Measurements from ENCODE around the gene WDR31.

The WDR31 gene

DNA sequence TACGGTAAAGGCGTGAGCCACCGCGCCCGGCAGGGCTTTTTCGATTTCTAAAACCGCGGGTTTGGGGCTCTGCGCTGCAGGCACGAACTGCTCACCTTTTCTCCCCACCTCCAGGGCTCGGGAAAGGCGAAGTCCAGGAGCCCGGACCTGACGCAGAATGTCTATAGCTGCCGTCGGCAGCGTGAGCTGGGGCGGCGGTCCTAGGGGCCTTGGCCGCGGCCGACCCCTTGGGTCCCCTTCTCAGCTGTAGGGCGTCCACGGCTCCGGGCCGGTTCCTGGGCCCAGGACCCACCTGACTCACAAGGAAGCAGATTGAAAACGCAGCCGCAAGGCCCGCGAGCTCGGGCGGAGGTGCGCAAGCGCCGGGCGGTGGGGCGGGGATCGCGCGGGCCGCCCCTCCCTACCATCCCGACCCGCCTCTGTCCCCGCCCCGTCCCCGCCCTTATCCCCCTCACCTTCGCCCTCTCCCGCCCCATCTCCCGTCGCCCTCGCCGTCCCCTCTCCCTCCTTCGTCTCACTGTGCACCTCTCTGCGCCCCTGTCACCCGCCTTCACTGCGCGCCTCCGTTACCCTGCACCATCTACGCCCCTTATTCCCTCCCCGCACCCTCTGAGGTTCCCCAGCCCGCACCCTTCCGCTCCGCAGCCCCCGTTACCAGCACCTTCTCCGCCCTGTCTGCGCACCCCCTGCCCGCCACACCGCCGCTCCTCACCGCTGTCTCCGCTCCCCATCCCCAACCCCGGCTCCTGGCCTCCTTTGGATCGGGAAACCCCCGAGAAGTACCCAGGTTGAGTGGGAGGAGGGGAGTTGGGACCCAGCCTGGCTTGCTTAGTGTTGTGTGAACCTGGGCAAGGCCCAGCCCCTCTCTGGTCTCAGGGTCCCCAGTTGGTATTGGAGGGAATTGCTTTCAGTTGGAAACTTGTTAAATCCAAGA is 36.8 kb upstream of the WDR31 start, which contains the start of gene HDHD3:
Gene HDHD3, minus strand, starts transcription at position 353 of the 934 bp plus-strand sequence. CDS start 2,632 bp downstream, outside the sequence.
- peaks cover 24% of the 10 kb centered on the region for H3K36me3 ChIP-seq (ENCODE audit: control insufficient read depth, insufficient read depth, low read length)
- H3K9ac ChIP-seq (ENCODE audit: low read depth, low read length) = peak within 1 kb of the TSS; percentile 89

DNA sequence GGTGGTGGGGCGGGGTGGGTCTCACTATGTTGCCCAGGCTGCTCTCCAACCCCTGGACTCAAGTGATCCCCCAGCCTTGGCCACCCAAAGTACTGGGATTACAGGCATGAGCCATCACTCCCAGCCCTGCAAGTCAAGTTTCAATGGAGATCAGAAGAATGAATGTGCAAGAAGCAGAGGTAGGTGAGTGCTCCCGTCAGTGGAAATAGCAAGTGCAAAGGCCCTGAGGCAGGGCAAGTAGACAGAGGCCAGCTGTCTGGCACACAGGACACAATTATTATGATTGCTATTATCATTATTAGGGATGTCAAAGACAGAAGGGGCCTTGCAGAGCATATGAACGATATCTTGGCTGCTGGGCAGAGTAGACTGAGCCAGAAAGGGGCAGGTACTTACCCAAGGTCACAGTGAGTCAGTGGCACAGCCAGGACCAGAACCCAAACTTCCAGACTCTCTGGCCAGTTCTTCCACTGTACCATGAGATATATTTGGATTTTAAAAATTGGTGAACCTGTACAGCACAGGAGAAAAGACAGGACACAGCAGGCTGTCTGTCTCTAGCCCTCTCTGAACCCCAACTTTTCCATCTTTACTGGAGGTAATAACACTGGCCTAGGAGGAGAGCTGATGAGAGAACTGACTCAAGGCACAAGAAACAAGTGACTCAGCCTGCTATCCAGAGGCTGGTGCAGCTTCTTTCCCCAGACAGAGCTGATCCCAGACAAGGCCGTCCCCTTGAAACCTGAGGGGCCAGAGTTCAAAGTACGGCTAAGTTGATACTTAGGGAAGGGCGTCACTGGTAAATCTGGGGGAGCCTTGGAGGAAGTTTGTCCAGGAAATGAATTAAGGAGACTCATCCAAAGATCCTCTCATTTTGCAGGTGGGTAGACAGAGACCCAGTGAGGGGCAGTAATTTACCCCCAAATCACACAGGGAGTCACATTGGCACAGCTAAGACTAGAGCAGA is 35.3 kb upstream of the WDR31 start:
- H3K4me3 ChIP-seq (ENCODE audit: low read depth, low read length) = no peak overlapping the region
- H3K36me3 ChIP-seq (ENCODE audit: control insufficient read depth, insufficient read depth, low read length) = peaks cover 24% of the 10 kb centered on the region
- H3K27ac ChIP-seq (ENCODE audit: low read depth, low read length) = no peak overlapping the region
- H3K4me1 ChIP-seq (ENCODE audit: control insufficient read depth, insufficient read depth, low read length) = 0 out of 2 replicates have a peak, but pooled peaks cover 6% of the 10 kb centered on the region
- no peaks in the 10 kb centered on the region for H3K27me3 ChIP-seq (ENCODE audit: control insufficient read depth, insufficient read depth, low read length)
- no peak overlapping the region for H3K9ac ChIP-seq (ENCODE audit: low read depth, low read length)
- no peaks in the 10 kb centered on the region for H3K9me3 ChIP-seq (ENCODE audit: control insufficient read depth, insufficient read depth, low read length)

More for the DNA sequence above, 36.8 kb upstream of the WDR31 start, which contains the start of gene HDHD3:
- H3K27ac ChIP-seq (ENCODE audit: low read depth, low read length) = peak within 1 kb of the TSS; percentile 94
- H3K4me1 ChIP-seq (ENCODE audit: control insufficient read depth, insufficient read depth, low read length) = 0 out of 2 replicates have a peak, but pooled peaks cover 6% of the 10 kb centered on the region
- H3K9me3 ChIP-seq (ENCODE audit: control insufficient read depth, insufficient read depth, low read length) = no peaks in the 10 kb centered on the region
- H3K27me3 ChIP-seq (ENCODE audit: control insufficient read depth, insufficient read depth, low read length) = no peaks in the 10 kb centered on the region
- H3K4me3 ChIP-seq (ENCODE audit: low read depth, low read length) = peak within 1 kb of the TSS; percentile 95

GRCh38 chr9:113373676-113374392 is 33.8 kb upstream of the WDR31 start:
- H3K9me3 ChIP-seq (ENCODE audit: control insufficient read depth, insufficient read depth, low read length) = no peaks in the 10 kb centered on the region
- H3K4me3 ChIP-seq (ENCODE audit: low read depth, low read length) = no peak overlapping the region
- H3K27me3 ChIP-seq (ENCODE audit: control insufficient read depth, insufficient read depth, low read length) = no peaks in the 10 kb centered on the region
- 0 out of 2 replicates have a peak, but pooled peaks cover 6% of the 10 kb centered on the region for H3K4me1 ChIP-seq (ENCODE audit: control insufficient read depth, insufficient read depth, low read length)
- peak overlapping the region; percentile 18 for H3K27ac ChIP-seq (ENCODE audit: low read depth, low read length)
- H3K36me3 ChIP-seq (ENCODE audit: control insufficient read depth, insufficient read depth, low read length) = peaks cover 24% of the 10 kb centered on the region
- no peak overlapping the region for H3K9ac ChIP-seq (ENCODE audit: low read depth, low read length)

GRCh38 chr9:113373256-113373655 is 33.2 kb upstream of the WDR31 start:
- peak overlapping the region; percentile 18 for H3K27ac ChIP-seq (ENCODE audit: low read depth, low read length)
- no peaks in the 10 kb centered on the region for H3K27me3 ChIP-seq (ENCODE audit: control insufficient read depth, insufficient read depth, low read length)
- H3K4me3 ChIP-seq (ENCODE audit: low read depth, low read length) = no peak overlapping the region
- no peak overlapping the region for H3K9ac ChIP-seq (ENCODE audit: low read depth, low read length)
- H3K9me3 ChIP-seq (ENCODE audit: control insufficient read depth, insufficient read depth, low read length) = no peaks in the 10 kb centered on the region
- 0 out of 2 replicates have a peak, but pooled peaks cover 6% of the 10 kb centered on the region for H3K4me1 ChIP-seq (ENCODE audit: control insufficient read depth, insufficient read depth, low read length)
- peaks cover 29% of the 10 kb centered on the region for H3K36me3 ChIP-seq (ENCODE audit: control insufficient read depth, insufficient read depth, low read length)

DNA sequence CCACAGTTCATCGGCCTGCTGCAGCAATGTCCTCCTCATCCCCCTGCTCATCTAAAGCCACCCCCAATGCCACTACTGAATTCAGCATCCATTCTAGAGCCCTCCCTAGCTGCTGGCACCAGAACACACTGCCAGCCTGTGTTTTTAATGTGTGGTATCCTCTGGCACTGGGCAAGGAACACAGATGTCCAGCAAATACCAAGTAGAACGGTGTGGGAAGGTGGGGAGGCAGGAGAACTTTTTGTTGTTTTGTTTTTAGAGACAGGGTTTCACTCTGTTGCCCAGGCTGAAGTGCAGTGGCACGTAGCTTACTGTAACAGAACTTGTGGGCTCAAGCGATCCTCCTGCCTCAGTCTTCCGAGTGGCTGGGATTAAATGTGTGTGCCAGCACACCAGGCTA is 32.0 kb upstream of the WDR31 start:
- Histone ChIP-seq H3K27me3 (ENCODE audit: control insufficient read depth, insufficient read depth, low read length) (no peaks in the 10 kb centered on the region), H3K27ac (ENCODE audit: low read depth, low read length) (no peak overlapping the region), H3K9me3 (ENCODE audit: control insufficient read depth, insufficient read depth, low read length) (no peaks in the 10 kb centered on the region), H3K9ac (ENCODE audit: low read depth, low read length) (no peak overlapping the region), H3K4me1 (ENCODE audit: control insufficient read depth, insufficient read depth, low read length) (0 out of 2 replicates have a peak, but pooled peaks cover 6% of the 10 kb centered on the region), H3K36me3 (ENCODE audit: control insufficient read depth, insufficient read depth, low read length) (peaks cover 29% of the 10 kb centered on the region), H3K4me3 (ENCODE audit: low read depth, low read length) (no peak overlapping the region)

GRCh38 chr9:113370806-113371325 is 30.8 kb upstream of the WDR31 start:
- Histone ChIP-seq H3K27ac (ENCODE audit: low read depth, low read length) (no peak overlapping the region), H3K9ac (ENCODE audit: low read depth, low read length) (no peak overlapping the region), H3K9me3 (ENCODE audit: control insufficient read depth, insufficient read depth, low read length) (no peaks in the 10 kb centered on the region), H3K4me1 (ENCODE audit: control insufficient read depth, insufficient read depth, low read length) (0 out of 2 replicates have a peak, but pooled peaks cover 6% of the 10 kb centered on the region), H3K27me3 (ENCODE audit: control insufficient read depth, insufficient read depth, low read length) (no peaks in the 10 kb centered on the region), H3K4me3 (ENCODE audit: low read depth, low read length) (no peak overlapping the region), H3K36me3 (ENCODE audit: control insufficient read depth, insufficient read depth, low read length) (peaks cover 29% of the 10 kb centered on the region)

DNA sequence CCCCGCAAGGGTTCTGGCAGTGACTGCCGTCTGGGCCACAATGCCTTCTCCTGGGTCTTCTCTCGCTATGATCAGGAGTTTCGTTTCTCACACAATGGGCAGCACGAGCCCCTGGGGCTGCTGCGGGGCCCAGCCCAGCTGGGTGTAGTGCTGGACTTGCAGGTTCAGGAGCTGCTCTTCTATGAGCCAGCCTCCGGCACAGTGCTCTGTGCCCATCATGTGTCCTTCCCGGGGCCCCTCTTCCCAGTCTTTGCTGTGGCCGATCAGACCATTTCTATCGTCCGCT is 29.7 kb upstream of the WDR31 start:
- Histone ChIP-seq H3K36me3 (ENCODE audit: control insufficient read depth, insufficient read depth, low read length) (peaks cover 24% of the 10 kb centered on the region), H3K27me3 (ENCODE audit: control insufficient read depth, insufficient read depth, low read length) (no peaks in the 10 kb centered on the region), H3K27ac (ENCODE audit: low read depth, low read length) (no peak overlapping the region), H3K4me1 (ENCODE audit: control insufficient read depth, insufficient read depth, low read length) (0 out of 2 replicates have a peak, but pooled peaks cover 6% of the 10 kb centered on the region), H3K9ac (ENCODE audit: low read depth, low read length) (no peak overlapping the region), H3K9me3 (ENCODE audit: control insufficient read depth, insufficient read depth, low read length) (no peaks in the 10 kb centered on the region), H3K4me3 (ENCODE audit: low read depth, low read length) (no peak overlapping the region)

- Histone ChIP-seq H3K9me3 (ENCODE audit: control insufficient read depth, insufficient read depth, low read length) (no peaks in the 10 kb centered on the region), H3K4me1 (ENCODE audit: control insufficient read depth, insufficient read depth, low read length) (0 out of 2 replicates have a peak, but pooled peaks cover 6% of the 10 kb centered on the region), H3K4me3 (ENCODE audit: low read depth, low read length) (no peak overlapping the region), H3K9ac (ENCODE audit: low read depth, low read length) (no peak overlapping the region), H3K27me3 (ENCODE audit: control insufficient read depth, insufficient read depth, low read length) (no peaks in the 10 kb centered on the region), H3K27ac (ENCODE audit: low read depth, low read length) (no peak overlapping the region), H3K36me3 (ENCODE audit: control insufficient read depth, insufficient read depth, low read length) (peaks cover 21% of the 10 kb centered on the region)
Observed at GRCh38 chr9:113368982-113369854, 29.1 kb upstream of the WDR31 start.

DNA sequence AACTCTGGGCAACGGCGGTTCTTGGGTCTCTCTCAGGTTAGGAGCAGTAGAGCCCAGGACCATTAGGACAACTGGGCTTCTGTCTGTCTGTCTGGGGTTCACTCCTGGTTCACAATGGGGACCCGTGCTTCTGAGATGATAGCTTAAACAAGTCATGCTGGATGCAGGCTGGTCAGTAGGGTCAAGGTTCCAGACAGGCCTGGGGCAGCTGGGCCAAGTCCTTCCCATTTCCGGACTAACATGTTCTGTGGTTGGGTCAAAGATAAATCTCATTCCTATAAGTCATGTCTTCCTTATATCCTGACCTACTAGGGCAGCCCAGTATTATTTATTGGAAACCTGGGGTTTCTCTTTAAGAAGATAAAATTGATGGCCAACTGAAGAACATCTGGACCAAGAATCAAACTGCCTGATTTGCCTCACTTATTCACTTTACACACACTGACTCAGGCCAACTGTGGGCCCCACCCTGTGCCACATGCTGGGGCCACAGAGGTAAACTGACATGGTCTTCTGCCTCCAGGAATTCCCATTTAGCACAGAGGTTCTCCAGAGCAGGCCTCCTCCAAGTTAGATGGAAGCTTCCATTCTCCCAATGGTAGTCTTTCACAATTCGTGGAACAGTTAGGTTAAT is 28.4 kb upstream of the WDR31 start:
- H3K27me3 ChIP-seq (ENCODE audit: control insufficient read depth, insufficient read depth, low read length) = no peaks in the 10 kb centered on the region
- H3K27ac ChIP-seq (ENCODE audit: low read depth, low read length) = no peak overlapping the region
- no peak overlapping the region for H3K4me3 ChIP-seq (ENCODE audit: low read depth, low read length)
- peaks cover 13% of the 10 kb centered on the region for H3K36me3 ChIP-seq (ENCODE audit: control insufficient read depth, insufficient read depth, low read length)
- H3K9ac ChIP-seq (ENCODE audit: low read depth, low read length) = no peak overlapping the region
- no peaks in the 10 kb centered on the region for H3K9me3 ChIP-seq (ENCODE audit: control insufficient read depth, insufficient read depth, low read length)
- 0 out of 2 replicates have a peak, but pooled peaks cover 6% of the 10 kb centered on the region for H3K4me1 ChIP-seq (ENCODE audit: control insufficient read depth, insufficient read depth, low read length)
